ENCODE measurements around the gene MVD. TPM values are rescaled to one million over a fixed set of nuclear protein-coding genes. Genes with fewer than 3 reads are reported as not detected.

The MVD gene
- total RNA-seq, 6 experiments from 2014 or later: 10.2 to 57.1 (median 15.2) TPM

- ATAC-seq: peak; percentile 3 to 28 (median 17)
These were observed 40.8 kb upstream of the MVD start for GRCh38 chr16:88703486-88704309.

GRCh38 chr16:88702371-88703210, 39.7 kb upstream of the MVD start:
- peak overlapping the region; percentile 58 to 82 (median 75) for H3K27ac ChIP-seq
- H3K4me1 ChIP-seq: peaks cover 0 to 21% (median 6%) of the 10 kb centered on the region in 4 donors
- WGBS (ENCODE audit: insufficient coverage, low coverage, low lambda C conversion rate, missing lambda C conversion rate): 69% methylated on average over 23 of the region's 31 CpGs
- intact Hi-C loops (cut with DNase I): no loop called here
- H3K4me3 ChIP-seq: peak overlapping the region in 2 of 3 donors; percentile 9 to 10
- H3K9me3 ChIP-seq: no peaks in the 10 kb centered on the region
- peaks cover 0 to 6% (median 0%) of the 10 kb centered on the region in 4 donors for H3K36me3 ChIP-seq
- ATAC-seq: no peak
- no peaks in the 10 kb centered on the region for H3K27me3 ChIP-seq
- TF ChIP-seq CTCF (IDR thresholded peaks at IDR 0.05): no peak
- no peak for TF ChIP-seq POLR2A (IDR thresholded peaks at IDR 0.05)
- no peak for DNase-seq

More at GRCh38 chr16:88703486-88704309, 40.8 kb upstream of the MVD start:
- intact Hi-C loops (cut with DNase I): no loop called here
- WGBS (ENCODE audit: insufficient coverage, low coverage, low lambda C conversion rate, missing lambda C conversion rate): 58% methylated on average over 9 of the region's 26 CpGs
- Histone ChIP-seq H3K27me3 (no peaks in the 10 kb centered on the region), H3K36me3 (peaks cover 0 to 4% (median 0%) of the 10 kb centered on the region in 4 donors), H3K4me3 (peak overlapping the region in 2 of 3 donors; percentile 9 to 10), H3K4me1 (peaks cover 0 to 21% (median 6%) of the 10 kb centered on the region in 4 donors), H3K27ac (peak overlapping the region; percentile 58 to 82 (median 75)), H3K9me3 (no peaks in the 10 kb centered on the region)
- peak in 2 of 3 donors; percentile 61 to 77 for DNase-seq
- TF ChIP-seq POLR2A (IDR thresholded peaks at IDR 0.05) (peak; percentile 24), CTCF (IDR thresholded peaks at IDR 0.05) (no peak)

GRCh38 chr16:88701581-88702370, 38.9 kb upstream of the MVD start:
- no peaks in the 10 kb centered on the region for H3K27me3 ChIP-seq
- H3K27ac ChIP-seq: peak overlapping the region; percentile 31 to 82 (median 75)
- no peak for ATAC-seq
- WGBS (ENCODE audit: insufficient coverage, low coverage, low lambda C conversion rate, missing lambda C conversion rate): 60% methylated on average over 10 of the region's 30 CpGs
- intact Hi-C loops (cut with DNase I): no loop called here
- no peaks in the 10 kb centered on the region for H3K9me3 ChIP-seq
- TF ChIP-seq POLR2A (IDR thresholded peaks at IDR 0.05) (no peak), CTCF (IDR thresholded peaks at IDR 0.05) (no peak)
- DNase-seq: no peak
- H3K4me3 ChIP-seq: peak overlapping the region in 2 of 3 donors; percentile 7 to 19
- H3K36me3 ChIP-seq: peaks cover 0 to 9% (median 1%) of the 10 kb centered on the region in 4 donors
- H3K4me1 ChIP-seq: peaks cover 0 to 13% (median 4%) of the 10 kb centered on the region in 4 donors

All from right lobe of liver (tissue), 6 donors.